GM21528 (cell line): ENCODE data around the gene ABCA9.
"Not testable (repeated sequence)": the region's sequence is repeated elsewhere in the genome, so short reads cannot be mapped to it uniquely, and the experiment has no call there.

Experiments used
- ATAC-seq: cut with Tn5 transposase; IDR thresholded peaks from one replicate; pipeline ENCODE4 v1.9.1; 2021; ENCODE audit warnings: mild to moderate bottlenecking, moderate library complexity; ENCODE audit not compliant: unreplicated experiment, low FRiP score

The ABCA9 gene

DNA sequence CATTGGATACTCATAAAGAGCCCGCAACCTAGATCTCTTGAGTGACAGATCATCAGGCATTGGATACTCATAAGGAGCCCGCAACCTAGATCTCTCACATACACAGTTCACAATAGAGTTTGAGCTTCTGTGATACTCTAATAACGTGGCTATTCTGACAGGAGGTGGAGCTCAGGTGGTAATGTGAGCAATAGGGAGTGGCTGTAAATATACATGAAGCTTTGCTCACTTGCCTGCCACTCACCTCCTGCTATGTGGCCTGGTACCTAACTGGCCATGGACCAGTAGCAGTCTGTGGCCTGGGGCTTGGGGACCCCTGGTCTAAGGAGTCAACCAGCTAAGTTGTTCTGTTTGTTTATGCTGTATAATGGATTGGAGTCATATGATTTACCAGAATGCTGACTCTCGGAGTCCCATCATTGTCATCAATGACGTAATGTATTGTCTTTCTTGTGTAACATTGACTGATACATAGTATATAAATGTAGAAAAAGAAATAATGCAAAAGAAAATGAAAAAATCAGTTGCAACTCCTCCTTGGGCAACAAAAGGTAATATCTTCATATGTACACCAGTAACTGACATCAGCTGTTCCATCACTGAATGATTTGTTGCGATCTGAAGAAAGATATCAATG is 17.5 kb downstream of the ABCA9 start:
- no peak for ATAC-seq

DNA sequence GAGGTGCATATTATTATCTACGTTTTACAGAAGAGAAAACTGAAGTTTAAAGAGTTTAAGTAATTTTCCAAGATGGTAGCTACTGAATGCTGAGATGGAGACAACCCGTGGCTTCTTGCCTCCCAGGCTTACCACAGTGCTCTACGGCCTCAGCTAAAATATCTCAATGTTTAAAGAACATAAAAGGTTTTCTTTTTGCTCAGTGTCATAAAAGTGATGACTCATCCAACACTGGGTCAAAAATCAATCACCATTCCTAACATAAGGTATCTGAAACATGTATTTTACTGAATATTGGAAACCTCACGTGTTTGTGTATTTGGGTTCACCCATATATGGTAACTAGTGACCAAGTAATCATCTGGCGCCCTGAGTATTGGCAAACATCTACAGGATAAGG is 18.4 kb downstream of the ABCA9 start:
- ATAC-seq, result no peak

DNA sequence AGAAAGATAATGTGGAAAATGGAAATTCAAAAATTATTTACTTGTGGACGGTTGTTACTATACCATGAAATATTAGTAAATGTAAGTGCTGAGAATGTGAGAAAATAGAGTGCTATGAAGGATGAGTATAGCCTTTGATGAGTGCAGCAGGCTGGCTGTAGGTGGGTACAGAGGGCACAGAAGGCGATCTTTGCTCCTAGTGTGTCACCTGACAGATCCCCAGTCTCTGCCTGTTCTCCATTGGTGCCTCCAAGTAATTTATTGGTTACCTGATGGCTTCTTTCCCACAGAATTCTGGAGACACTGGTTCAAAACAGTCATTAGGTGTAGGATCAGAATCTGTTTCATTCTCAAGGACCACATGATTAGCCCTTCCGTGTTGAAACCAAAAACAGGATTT is 28.9 kb downstream of the ABCA9 start:
- no peak for ATAC-seq

DNA sequence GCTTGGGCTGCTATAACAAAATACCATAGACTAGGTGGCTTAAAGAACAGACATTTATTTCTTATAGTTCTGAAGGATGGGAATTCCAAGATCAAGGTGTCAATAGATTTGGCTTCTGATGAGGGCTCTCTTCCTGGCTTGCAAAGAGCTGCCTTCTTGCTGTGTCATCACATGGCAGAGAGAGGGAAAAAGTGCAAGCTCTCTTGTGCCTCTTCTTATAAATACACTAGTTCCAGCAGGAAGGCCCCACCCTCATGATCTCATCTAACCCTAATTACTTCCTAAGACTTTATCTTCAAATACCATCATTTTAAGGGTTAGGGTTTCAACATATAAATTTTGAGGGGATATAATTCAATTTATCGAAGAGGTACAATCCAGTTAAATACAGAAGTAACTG is 30.6 kb downstream of the ABCA9 start:
- no peak for ATAC-seq

DNA sequence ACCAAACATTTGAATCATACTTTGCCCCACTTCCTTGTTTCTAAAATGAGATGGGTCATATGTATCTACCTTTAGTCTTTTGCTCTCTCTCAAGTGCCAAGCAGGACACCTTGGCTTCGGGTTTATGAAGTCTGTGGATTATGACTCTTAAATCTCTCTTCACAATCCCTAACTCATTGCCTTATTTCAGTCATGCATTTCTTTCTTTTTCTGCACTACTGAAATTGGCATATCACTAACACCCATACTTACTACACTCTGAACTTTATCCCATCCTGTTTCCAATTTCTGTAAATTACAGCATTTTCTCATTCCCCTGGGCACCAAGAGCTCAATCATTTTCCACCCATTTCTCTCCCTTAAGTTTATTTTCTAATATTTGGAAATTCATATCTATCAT is 42.0 kb downstream of the ABCA9 start:
- no peak for ATAC-seq

DNA sequence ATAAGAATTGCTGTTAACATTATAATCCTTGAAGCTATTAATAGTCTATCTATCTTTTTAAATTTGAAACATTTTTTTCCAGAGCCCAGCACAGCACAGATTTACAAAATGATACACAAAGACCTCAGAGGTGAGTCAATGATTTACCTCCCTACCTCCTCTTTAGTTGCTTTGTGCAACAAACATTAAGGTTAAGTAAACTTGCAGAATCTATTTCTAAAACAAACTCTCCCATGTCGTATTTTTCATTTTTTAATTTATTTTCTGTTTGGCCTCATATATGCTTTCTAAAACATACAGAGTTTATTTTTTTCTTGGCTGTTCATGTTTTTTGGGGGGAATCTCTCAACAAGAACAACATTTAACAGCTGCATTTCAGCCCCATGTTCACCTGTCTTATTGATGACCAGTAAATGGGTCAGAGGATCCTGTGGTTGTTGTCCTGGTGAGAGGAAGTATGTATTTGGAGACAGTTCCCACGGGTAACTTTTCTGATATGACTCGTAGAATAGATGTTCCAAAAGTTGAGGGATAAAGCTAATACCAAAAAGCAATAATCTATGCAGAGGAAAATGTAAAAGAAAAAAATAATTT is 42.6 kb downstream of the ABCA9 start:
- ATAC-seq, result no peak

DNA sequence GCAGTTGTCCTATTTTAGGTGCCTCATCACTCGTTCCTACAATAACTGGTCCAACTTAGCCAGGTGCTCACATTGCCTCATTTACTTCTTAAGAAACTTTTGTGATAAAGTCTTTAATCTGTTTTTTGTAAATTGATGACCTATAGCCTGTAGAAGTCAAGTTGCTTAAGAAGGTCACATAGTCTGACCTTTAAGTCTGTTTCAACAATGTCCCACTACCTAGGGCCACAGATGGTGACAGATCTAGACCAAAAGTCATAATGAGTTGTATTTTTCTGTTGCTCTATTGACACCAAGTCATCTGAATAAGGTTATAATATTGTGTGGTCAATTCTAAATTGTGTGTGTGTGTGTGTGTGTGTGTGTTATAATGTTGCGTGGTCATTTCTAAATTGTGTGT is 45.1 kb downstream of the ABCA9 start:
- ATAC-seq, result no peak

DNA sequence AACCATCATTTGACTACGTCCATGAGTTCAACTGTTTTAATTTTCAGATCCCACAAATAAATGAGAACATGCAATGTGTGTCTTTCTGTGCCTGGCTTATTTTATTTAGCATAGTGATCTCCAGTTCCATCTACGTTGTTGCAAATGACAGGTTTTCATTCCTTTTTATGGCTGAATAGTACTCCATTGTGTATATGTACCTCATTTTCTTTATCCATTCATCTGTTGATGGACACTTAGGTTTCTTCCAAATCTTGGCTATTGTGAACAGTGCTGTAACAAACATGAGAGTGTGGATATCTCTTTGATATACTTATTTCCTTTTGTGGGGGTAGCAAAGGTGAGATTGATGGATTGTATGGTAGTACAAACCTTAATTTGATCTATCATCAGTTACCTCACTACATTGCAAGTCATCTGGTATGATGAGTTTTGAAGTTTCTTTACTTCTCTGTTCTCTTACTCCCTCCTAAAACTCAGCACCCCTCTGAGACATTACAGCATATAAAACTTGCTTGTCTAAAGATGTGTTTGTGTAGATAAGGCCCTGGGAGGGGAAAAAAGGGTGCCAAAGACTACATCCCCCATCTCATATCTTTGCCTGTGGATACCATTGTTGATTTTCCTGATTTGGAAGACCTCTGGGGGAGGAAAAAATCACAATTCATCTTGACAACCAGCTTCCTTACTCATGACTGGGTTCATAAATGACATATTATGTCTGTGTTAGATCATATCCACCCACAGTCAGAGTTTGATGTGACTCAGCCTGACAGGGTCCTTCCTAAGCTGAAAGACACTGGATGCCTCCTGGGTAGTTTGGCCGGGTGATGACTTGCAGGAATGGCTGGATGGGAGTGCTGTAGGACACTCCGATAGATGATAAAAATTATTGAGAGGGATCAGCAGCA is 47.6 kb downstream of the ABCA9 start:
- no peak for ATAC-seq

DNA sequence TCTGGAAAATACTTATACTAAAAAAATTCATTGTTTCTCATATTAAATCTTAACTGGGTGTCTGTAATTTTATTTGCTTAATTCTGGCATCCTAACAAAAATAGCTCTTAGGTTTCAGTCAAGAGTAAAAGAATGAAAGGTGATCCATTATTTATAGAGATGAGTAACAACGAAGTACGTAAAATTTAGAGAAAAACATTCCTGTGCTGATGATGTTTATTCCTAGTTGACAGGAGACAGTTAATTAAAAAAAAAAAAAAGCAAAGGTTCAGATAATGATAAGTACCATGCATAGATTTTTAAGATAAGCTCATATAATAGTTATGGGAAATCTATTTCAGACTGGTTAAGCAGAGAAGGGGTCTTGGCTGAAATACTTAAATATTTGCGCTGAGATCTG is 50.8 kb downstream of the ABCA9 start:
- ATAC-seq, result no peak

DNA sequence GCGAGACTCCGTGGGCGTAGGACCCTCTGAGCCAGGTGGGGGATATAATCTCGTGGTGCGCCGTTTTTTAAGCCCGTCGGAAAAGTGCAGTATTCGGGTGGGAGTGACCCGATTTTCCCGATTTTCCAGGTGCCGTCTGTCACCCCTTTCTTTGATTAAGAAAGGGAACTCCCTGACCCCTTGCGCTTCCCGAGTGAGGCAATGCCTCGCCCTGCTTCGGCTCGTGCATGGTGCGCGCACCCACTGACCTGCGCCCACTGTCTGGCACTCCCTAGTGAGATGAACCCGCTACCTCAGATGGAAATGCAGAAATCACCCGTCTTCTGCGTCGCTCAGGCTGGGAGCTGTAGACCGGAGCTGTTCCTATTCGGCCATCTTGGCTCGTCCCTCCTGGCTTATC is 56.0 kb downstream of the ABCA9 start:
- not testable (repeated sequence) for ATAC-seq

DNA sequence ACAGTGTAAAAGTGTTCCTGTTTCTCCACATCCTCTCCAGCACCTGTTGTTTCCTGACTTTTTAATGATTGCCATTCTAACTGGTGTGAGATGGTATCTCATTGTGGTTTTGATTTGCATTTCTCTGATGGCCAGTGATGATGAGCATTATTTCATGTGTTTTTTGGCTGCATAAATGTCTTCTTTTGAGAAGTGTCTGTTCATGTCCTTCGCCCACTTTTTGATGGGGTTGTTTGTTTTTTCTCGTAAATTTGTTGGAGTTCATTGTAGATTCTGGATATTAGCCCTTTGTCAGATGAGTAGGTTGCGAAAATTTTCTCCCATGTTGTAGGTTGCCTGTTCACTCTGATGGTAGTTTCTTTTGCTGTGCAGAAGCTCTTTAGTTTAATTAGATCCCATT is 61.0 kb downstream of the ABCA9 start:
- not testable (repeated sequence) for ATAC-seq

DNA sequence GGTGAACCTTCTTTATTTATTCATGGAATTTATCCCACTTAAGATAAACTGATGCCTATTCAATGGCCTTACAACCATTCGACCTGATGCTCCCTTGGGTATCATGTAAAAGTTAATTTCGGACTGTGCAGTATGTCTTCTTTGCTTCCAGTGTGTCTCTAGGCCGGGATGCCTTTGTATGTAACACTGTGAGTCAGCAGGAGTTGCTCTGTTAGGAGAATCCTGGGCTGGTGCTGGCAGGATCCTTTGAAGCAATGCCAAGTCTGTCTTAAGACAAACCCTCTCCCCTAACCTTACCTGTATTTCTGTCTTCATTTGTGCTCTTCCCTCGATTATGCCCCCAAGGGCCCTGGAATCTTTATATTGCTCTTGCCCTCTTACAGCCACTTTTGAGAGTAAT is 67.6 kb downstream of the ABCA9 start:
- ATAC-seq, result no peak

DNA sequence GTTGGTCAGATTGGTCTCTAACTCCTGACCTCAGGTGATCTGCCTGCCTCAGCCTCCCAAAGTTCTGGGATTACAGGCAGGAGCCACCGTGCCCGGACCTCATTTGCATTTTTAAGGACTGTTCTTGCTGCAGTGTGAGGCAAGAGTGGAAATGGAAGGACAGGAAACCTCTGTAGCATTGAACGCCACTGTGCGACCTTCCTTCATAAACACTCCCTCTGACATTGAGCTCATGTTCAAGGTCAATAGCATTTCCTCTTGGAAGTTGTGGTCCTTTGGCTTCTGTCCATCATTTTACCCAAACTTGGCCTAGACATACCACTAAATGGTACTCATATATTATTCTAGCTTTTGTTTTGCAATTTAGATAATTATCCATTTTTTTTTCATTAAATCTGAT is 72.8 kb downstream of the ABCA9 start:
- no peak for ATAC-seq

DNA sequence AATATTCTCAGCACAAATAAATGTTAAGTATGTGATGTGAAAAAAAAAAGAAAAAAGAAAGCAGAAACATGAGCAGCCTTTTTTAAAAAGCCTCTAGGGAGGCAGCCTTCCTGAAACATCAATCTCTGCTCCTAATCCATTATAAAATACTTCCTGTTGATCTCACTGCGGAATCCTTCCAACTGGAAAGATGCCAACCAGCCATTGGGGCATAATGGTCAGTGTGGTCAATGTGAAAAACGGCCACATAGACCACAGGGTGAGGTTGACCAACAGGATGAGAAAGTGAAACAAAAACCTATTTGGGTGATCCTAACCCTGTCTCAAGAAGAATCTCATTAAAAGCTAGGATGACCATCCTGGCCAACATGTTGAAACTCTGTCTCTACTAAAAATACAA is 79.4 kb downstream of the ABCA9 start:
- ATAC-seq, result no peak

DNA sequence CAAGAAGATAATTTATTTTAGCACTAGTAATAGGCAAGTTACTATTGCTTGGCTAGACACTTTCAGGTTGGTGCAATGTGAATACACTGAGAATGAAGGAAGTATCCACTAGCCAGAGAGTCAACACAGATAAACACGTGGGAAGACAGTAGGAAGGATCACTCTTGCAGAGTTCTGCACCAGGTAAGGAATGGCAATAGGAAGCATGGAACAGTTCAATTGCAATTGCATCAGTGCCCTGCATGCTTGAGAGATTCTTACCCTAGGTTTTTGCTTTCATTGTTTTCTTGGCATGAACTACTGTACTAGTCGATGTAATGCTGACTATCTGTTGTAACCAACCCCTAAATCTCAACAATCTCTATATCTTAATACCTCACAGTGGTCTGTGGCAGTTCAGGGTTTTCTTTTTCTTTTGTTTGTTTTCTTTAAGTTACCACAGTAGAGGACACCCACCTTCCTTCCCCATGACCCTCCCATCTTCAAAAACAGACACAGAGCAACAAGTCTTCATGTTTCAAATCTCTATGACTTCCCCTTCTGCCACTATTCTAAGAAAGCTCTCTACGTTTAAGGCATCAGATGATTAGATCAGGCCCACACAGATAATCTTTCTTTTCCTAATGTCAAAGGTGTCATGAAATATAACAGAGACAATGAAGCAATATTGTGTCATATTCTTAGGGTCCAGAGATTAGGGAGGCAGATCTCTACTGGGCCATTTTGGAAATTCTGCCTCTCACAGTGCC is 87.5 kb downstream of the ABCA9 start:
- ATAC-seq, result no peak

DNA sequence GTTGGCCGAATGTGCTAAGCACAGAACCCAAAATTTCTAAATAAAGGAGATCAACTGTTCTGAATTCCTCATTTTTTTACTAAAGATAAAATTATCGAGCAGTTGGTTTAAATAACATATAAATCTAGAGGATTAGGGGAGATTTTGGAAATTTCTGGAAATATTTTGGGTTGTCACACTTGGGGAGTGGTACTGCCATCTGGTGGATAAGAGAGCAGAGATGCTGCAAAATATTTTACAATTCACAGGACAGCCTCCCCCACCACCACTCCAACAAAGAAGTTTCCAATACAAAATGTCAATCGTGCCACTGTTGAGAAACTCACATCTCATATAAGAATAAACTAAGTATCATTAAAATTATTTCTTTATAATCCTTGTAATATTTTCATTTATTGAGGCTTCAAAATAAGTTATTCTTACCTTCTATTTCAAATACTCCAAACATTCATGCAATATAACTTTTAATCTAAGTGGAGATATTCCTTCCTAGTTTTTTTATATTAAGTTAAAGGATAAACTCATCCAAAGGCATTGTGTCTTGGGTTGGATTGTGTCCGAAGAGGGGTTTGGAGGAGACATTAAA is 88.5 kb downstream of the ABCA9 start:
- no peak for ATAC-seq

DNA sequence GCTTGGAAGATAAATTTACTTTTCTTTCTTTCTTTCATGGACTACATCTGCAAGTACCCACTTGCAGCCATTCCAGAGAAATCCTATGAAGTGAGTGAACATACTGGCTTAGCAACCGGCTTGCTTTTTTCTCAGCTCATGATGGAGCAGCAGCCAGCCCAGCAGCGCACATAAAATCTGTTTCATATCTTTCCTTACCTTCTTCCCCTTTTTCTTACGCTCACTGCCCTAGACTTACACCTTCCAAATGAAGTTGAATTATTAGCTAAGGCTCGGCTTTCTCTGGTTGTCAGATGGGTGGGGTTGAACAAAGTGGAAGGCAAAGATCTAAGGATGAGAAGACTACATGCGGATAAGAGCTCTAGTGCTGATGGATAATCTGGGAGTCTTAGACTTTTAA is 91.6 kb downstream of the ABCA9 start:
- ATAC-seq, result no peak

DNA sequence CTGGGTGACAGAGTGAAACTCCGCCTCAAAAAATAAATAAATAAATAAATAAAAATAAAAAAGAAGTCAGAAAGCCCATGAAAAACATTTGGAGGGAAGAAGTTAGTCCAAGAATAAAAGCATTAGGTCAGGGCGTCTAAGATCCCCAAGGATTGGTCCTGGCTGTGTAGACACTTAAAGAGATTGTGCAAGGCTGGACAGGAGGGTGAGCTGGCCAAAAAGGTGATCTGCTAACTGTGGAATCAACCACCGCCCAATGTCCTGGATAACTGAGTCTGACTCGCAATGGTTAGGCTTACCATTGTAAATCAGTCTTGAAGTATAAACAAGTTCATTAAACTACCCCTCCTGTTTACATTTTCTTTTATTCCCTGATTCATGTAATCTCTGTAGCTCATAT is 96.8 kb downstream of the ABCA9 start:
- no peak for ATAC-seq

DNA sequence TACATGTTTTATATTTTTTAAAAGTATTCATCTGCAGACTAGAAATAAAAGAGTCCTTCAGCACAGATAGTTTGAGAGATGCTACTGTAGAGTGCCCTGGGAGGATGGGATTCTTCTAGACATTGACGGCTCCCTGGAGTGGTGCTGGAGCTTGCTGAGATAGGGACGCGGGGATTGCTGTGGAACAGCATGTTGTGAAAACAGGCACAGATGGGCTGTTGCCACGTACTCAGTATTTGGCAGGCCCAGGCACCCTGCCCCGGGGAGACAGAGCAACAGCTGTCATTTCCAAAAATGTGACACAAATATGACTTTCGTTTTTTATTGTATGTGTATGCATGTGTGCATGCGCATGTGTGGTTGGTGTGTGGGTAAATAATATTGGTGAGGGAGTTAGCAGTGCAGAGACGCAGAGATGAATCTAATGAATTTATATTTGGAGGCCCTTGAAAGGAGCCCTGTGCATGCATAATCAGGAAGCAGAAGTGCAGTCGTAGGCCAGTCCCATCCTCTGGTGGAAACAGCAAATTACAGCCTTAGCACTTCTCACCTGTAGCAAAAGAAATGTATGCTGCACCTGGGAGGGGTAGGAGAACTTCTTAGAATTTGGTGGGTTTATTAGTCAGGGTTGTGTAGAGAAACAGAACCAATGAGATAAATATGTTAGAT is 99.4 kb downstream of the ABCA9 start:
- ATAC-seq, result no peak

DNA sequence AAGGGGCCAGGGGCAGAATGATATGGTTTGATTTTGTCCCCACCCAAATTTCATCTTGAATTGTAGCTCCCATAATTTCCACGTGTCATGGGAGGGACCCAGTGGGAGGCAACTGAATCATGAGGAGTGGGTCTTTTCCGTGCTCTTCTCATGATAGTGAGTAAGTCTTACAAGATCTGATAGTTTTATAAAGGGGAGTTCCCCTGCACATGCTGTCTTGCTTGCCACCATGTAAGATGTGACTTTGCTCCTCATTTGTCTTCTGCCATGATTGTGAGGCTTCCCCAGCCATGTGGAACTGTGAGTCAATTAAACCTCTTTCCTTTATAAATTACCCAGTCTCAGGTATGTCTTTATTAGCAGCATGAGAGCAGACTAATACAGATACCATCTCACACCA is 101.6 kb downstream of the ABCA9 start:
- not testable (repeated sequence) for ATAC-seq
